ENCODE results near the gene SLC6A17. TPM values are rescaled to one million over a fixed set of nuclear protein-coding genes. Genes with fewer than 3 reads are reported as not detected.

Gene SLC6A17
- total and polyA plus RNA-seq, 12 donors = 0.04 to 6.9 (median 1.4) TPM; not detected in 1

GRCh38 chr1:110201157-110201825 lies 51.0 kb downstream of the SLC6A17 start:
- WGBS, 4 donors = 75 to 88% (median 82%) methylated on average over 5 to 10 of the region's 10 CpGs
- Histone ChIP-seq H3K27ac (no peak overlapping the region), H3K4me1 (replicated peaks in 1 of 2) (peaks cover 0 to 5% of the 10 kb centered on the region in 2 donors), H3K4me3 (no peak overlapping the region), H3K27me3 (no peaks in the 10 kb centered on the region), H3K36me3 (replicated peaks in 1 of 2) (no peaks in the 10 kb centered on the region), H3K9me3 (replicated peaks in 1 of 3) (no peaks in the 10 kb centered on the region)
- TF ChIP-seq CTCF (IDR thresholded peaks at IDR 0.05) = no peak
- no peak for TF ChIP-seq POLR2A (IDR thresholded peaks at IDR 0.05)
- DNase-seq = no peak
- intact Hi-C loops (cut with DNase I) = loop anchor here (5.0 to 10.0 kb wide), 2 partner anchors 256 to 294 kb away; no protein-coding TSS in a partner anchor

GRCh38 chr1:110203021-110203661 lies 52.8 kb downstream of the SLC6A17 start:
- Histone ChIP-seq H3K9me3 (replicated peaks in 1 of 3) (no peaks in the 10 kb centered on the region), H3K4me1 (replicated peaks in 1 of 2) (peaks cover 0 to 5% of the 10 kb centered on the region in 2 donors), H3K27me3 (no peaks in the 10 kb centered on the region), H3K27ac (peak overlapping the region in 2 of 5 donors; percentile 24 to 38), H3K4me3 (no peak overlapping the region), H3K36me3 (replicated peaks in 1 of 2) (no peaks in the 10 kb centered on the region)
- WGBS, 4 donors = 21 to 28% (median 26%) methylated on average over 5 to 6 of the region's 6 CpGs
- DNase-seq = peak; percentile 56 to 84 (median 70)
- intact Hi-C loops (cut with DNase I) = loop anchor here (2.0 to 10.0 kb wide), 4 partner anchors 110 to 292 kb away; no protein-coding TSS in a partner anchor
- TF ChIP-seq CTCF (IDR thresholded peaks at IDR 0.05) (peak; percentile 86 to 92 (median 87)), POLR2A (IDR thresholded peaks at IDR 0.05) (no peak)

GRCh38 chr1:110205156-110205555 lies 54.9 kb downstream of the SLC6A17 start:
- intact Hi-C loops (cut with DNase I) = loop anchor here (10.0 kb wide), 1 partner anchor 290 kb away; no protein-coding TSS in a partner anchor
- no peak for DNase-seq
- H3K4me3 ChIP-seq = no peak overlapping the region
- peaks cover 0 to 13% of the 10 kb centered on the region in 2 donors for H3K4me1 ChIP-seq (replicated peaks in 1 of 2)
- 79 to 93% (median 86%) methylated on average over 3 to 4 of the region's 4 CpGs for WGBS, 4 donors
- no peaks in the 10 kb centered on the region for H3K27me3 ChIP-seq
- TF ChIP-seq CTCF (IDR thresholded peaks at IDR 0.05) (no peak), POLR2A (IDR thresholded peaks at IDR 0.05) (no peak)
- no peak overlapping the region for H3K27ac ChIP-seq
- no peaks in the 10 kb centered on the region for H3K9me3 ChIP-seq (replicated peaks in 1 of 3)
- no peaks in the 10 kb centered on the region for H3K36me3 ChIP-seq (replicated peaks in 1 of 2)

- no peak for DNase-seq
- WGBS, 4 donors = 88 to 97% (median 90%) methylated on average over 6 of the region's 6 CpGs
- intact Hi-C loops (cut with DNase I) = loop anchor here (2.0 to 10.0 kb wide), 2 partner anchors 107 to 289 kb away; no protein-coding TSS in a partner anchor
- no peak overlapping the region for H3K27ac ChIP-seq
- H3K36me3 ChIP-seq (replicated peaks in 1 of 2) = no peaks in the 10 kb centered on the region
- no peak for TF ChIP-seq POLR2A (IDR thresholded peaks at IDR 0.05)
- no peak for TF ChIP-seq CTCF (IDR thresholded peaks at IDR 0.05)
- H3K4me3 ChIP-seq = no peak overlapping the region
- peaks cover 0 to 13% of the 10 kb centered on the region in 2 donors for H3K4me1 ChIP-seq (replicated peaks in 1 of 2)
- H3K27me3 ChIP-seq = no peaks in the 10 kb centered on the region
- no peaks in the 10 kb centered on the region for H3K9me3 ChIP-seq (replicated peaks in 1 of 3)
Measured at GRCh38 chr1:110205591-110206155, 55.4 kb downstream of the SLC6A17 start.

Data from adrenal gland (tissue), 12 donors.